PC-3 (cell line): Measurements from ENCODE around the gene PRSS38. TPM values are rescaled to one million over a fixed set of nuclear protein-coding genes. Genes with fewer than 3 reads are reported as not detected.

Source experiments
- ATAC-seq: fragments of 200-7000 bp; cut with Tn5 transposase; 2 replicates; pipeline ENCODE4 v1.9.1; 2020; ENCODE audit warnings: mild to moderate bottlenecking, moderate library complexity
- Bru-seq: library from RNA; stranded (reverse); fragments of 400-500 nt; gene quantifications from one replicate; lab custom pipeline; 2021; lab: Mats Ljungman, UMichigan
- BruChase-seq, 2 experiments: library from RNA; stranded (reverse); fragments of 400-500 nt; gene quantifications; one replicate each; lab custom pipeline; 2021; lab: Mats Ljungman, UMichigan
- BruUV-seq: library from RNA; stranded (reverse); fragments of 400-500 nt; replicated peaks from 2 replicates; lab custom pipeline; 2021; lab: Mats Ljungman, UMichigan
- CTCF ChIA-PET: fragments of 300-600 bp; sonication (Branson Sonifier 250); formaldehyde crosslinking; loops from one replicate; lab custom pipeline; 2022; ENCODE audit warnings: antibody characterized with exemption; lab: Charles Lee
- POLR2A ChIA-PET: fragments of 300-600 bp; sonication (Branson Sonifier 250); formaldehyde crosslinking; loops from one replicate; lab custom pipeline; 2022; ENCODE audit warnings: antibody characterized with exemption; ENCODE audit not compliant: unreplicated experiment; lab: Charles Lee
- DNase-seq: peaks from one replicate; pipeline ENCODE4 v3.0.0-alpha.2; 2015
- H2AFZ ChIP-seq: fragments of 300-600 bp; sonication (generic); 2 replicates; pipeline ENCODE4 v1.6.0; 2016; ENCODE audit warnings: antibody characterized with exemption, low read length
- H3F3A ChIP-seq: fragments of 300-600 bp; sonication (generic); one replicate; pipeline ENCODE4 v1.6.0; 2017; ENCODE audit warnings: antibody characterized with exemption, low read length, control low read depth, mild to moderate bottlenecking; ENCODE audit not compliant: unreplicated experiment
- H3K27ac ChIP-seq: fragments of 300-600 bp; sonication (generic); 2 replicates; pipeline ENCODE4 v1.5.1; 2016; ENCODE audit warnings: mild to moderate bottlenecking, low read length
- H3K27me3 ChIP-seq: fragments of 300-600 bp; sonication (generic); 2 replicates; pipeline ENCODE4 v1.6.1; 2016; ENCODE audit warnings: low read length, mixed read lengths
- H3K36me3 ChIP-seq: fragments of 300-600 bp; sonication (generic); 2 replicates; pipeline ENCODE4 v1.6.1; 2016; ENCODE audit warnings: low read depth, mixed run types, low read length, mixed read lengths
- H3K4me1 ChIP-seq: fragments of 300-600 bp; sonication (generic); 2 replicates; pipeline ENCODE4 v1.5.1; 2016; ENCODE audit warnings: low read length; ENCODE audit not compliant: insufficient read depth
- H3K4me2 ChIP-seq: fragments of 300-600 bp; sonication (generic); 2 replicates; pipeline ENCODE4 v1.6.0; 2016; ENCODE audit warnings: low read length
- H3K4me3 ChIP-seq: fragments of 300-600 bp; sonication (generic); 2 replicates; pipeline ENCODE4 v1.5.1; 2016; ENCODE audit warnings: mild to moderate bottlenecking, low read length, mixed read lengths
- H3K79me2 ChIP-seq: fragments of 300-600 bp; sonication (generic); 2 replicates; pipeline ENCODE4 v1.6.1; 2017; ENCODE audit warnings: low read length, mixed read lengths
- H3K9ac ChIP-seq: fragments of 300-600 bp; sonication (generic); 2 replicates; pipeline ENCODE4 v1.6.0; 2016; ENCODE audit warnings: mild to moderate bottlenecking, low read length
- H3K9me2 ChIP-seq: fragments of 300-600 bp; sonication (generic); replicated peaks from 2 replicates; pipeline ENCODE4 v1.6.1; 2016; ENCODE audit warnings: mixed run types, low read length, mixed read lengths
- H3K9me3 ChIP-seq: fragments of 300-600 bp; sonication (generic); 2 replicates; pipeline ENCODE4 v1.6.1; 2016; ENCODE audit warnings: low read length, mixed read lengths
- H4K20me1 ChIP-seq: fragments of 300-600 bp; sonication (generic); 2 replicates; pipeline ENCODE4 v1.6.1; 2016; ENCODE audit warnings: low read length, mixed read lengths
- CTCF ChIP-seq: fragments of 300-600 bp; sonication (generic); conservative IDR thresholded peaks from 2 replicates; pipeline ENCODE4 v1.5.1; 2017; ENCODE audit warnings: antibody characterized with exemption, low read depth, mild to moderate bottlenecking, low read length
- EZH2 ChIP-seq: fragments of 300-600 bp; sonication (generic); IDR thresholded peaks from one replicate; pipeline ENCODE4 v1.6.1; 2017; ENCODE audit warnings: antibody characterized with exemption, mild to moderate bottlenecking, low read length; ENCODE audit not compliant: unreplicated experiment
- EZH2phosphoT487 ChIP-seq: fragments of 300-600 bp; sonication (generic); IDR thresholded peaks from 2 replicates; pipeline ENCODE4 v1.6.1; 2018; ENCODE audit warnings: mild to moderate bottlenecking, antibody characterized with exemption, low read length, borderline replicate concordance
- intact Hi-C: fragments of 100-400 bp; cut with micrococcal nuclease; formaldehyde crosslinking; loops from 2 replicates; pipeline ENCODE4 v1.9.0; 2023
- long read RNA-seq: library from polyadenylated mRNA; unstranded; transcript quantifications from one replicate; pipeline ENCODE4 v2.0.0, GENCODE V29; 2021; ENCODE audit not compliant: unreplicated experiment
- total RNA-seq: library from RNA; depleted of rRNA; stranded (reverse); fragments of >200 nt; gene quantifications from 2 replicates; pipeline ENCODE4 v1.2.3, GENCODE V29; 2014; rRNA removed

The PRSS38 gene
- total RNA-seq (not detected in 2 replicates), Bru-seq, nascent RNA (percentile 7 among the genes with signal in this experiment), BruChase-seq, experiment 1, labeled RNA remaining after a 6-hour chase (percentile 19 among the genes with signal in this experiment), BruChase-seq, experiment 2, labeled RNA remaining after a 2-hour chase (percentile 23 among the genes with signal in this experiment)
- long read RNA-seq: 0 reads

DNA sequence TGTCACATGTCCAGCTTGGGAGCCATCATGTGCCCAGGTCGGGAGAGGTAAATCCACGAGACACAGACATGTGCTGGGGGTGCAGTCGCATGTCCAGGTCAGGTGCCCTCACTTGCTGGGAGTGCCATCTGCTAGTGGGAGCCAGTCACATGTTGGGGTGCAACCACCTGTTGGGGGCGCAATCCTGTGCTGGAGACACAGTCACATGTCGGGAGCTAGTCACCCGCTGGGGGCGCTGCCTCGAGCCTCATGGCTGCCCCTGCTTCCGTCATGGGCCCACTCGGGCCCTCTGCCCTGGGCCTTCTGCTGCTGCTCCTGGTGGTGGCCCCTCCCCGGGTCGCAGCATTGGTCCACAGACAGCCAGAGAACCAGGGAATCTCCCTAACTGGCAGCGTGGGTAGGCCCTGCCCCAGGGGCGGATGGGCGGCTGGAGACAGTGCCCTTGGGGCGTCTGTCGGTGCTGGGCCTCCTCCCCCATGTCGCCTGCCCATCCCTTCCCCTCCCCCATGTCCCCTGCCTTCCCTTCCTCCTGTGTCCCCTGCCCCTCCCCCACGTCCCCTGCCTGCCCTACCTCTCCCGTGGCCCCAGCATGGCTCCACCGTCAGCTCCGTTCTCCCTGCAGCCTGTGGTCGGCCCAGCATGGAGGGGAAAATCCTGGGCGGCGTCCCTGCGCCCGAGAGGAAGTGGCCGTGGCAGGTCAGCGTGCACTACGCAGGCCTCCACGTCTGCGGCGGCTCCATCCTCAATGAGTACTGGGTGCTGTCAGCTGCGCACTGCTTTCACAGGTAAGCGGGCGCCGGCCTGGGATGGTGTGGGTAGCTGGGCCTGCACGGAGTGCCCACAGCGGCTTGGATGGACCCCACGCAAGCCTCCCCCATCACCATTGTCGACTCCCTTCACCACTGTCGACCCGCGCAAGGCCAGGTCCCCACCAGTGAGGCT, at the start of gene PRSS38:
TSS of gene PRSS38 (plus strand) at position 208 of the 942 bp plus-strand sequence. CDS start at position 250, 42 bp downstream.
- intact Hi-C loops: no loop called here
- Histone ChIP-seq H3K9me2 (no peaks in the 10 kb centered on the region), H3K4me1 (no peaks in the 10 kb centered on the region), H3K36me3 (no peaks in the 10 kb centered on the region), H3K4me3 (no peak within 1 kb of the TSS), H3K27ac (no peak within 1 kb of the TSS), H3K27me3 (no peaks in the 10 kb centered on the region), H2AFZ (no peak within 1 kb of the TSS), H4K20me1 (no peaks in the 10 kb centered on the region), H3K9ac (no peak within 1 kb of the TSS), H3K79me2 (no peaks in the 10 kb centered on the region), H3F3A (no peaks in the 10 kb centered on the region), H3K4me2 (no peak within 1 kb of the TSS), H3K9me3 (peaks cover 20% of the 10 kb centered on the region)
- CTCF ChIA-PET: interaction anchor here (0.7 kb wide), 1 partner anchor 9 kb away, joined by 3 read pairs; no protein-coding TSS in a partner anchor
- no TSS peak for BruUV-seq
- TF ChIP-seq CTCF (peak; percentile 36; the same call in 1 of the 2 replicates), EZH2 (no peak)
- POLR2A ChIA-PET: interaction anchor here (0.6 kb wide), 1 partner anchor 244 kb away, joined by 4 read pairs; no protein-coding TSS in a partner anchor
- ATAC-seq: no peak
- no peak for DNase-seq

GRCh38 chr1:227766015-227766634, 49.4 kb upstream of the PRSS38 start:
- ChIA-PET CTCF (interaction anchor here (0.6 to 1.2 kb wide), 3 partner anchors 23 to 187 kb away, joined by 4 to 6 read pairs (median 5); no protein-coding TSS in a partner anchor), POLR2A (no interaction called here)
- no peaks in the 10 kb centered on the region for H3K9me3 ChIP-seq
- no TSS peak for BruUV-seq
- peak overlapping the region; percentile 23 for H3K4me2 ChIP-seq
- peaks cover 43% of the 10 kb centered on the region for H3K79me2 ChIP-seq
- no peaks in the 10 kb centered on the region for H3K27me3 ChIP-seq
- peak; percentile 96 for DNase-seq
- H2AFZ ChIP-seq: no peak overlapping the region
- intact Hi-C loops: loop anchor here (1.0 to 10.0 kb wide), 2 partner anchors 22 to 319 kb away; partner anchors contain the start of gene ARF1
- H3K27ac ChIP-seq: no peak overlapping the region
- H3K4me1 ChIP-seq: peaks cover 51% of the 10 kb centered on the region
- TF ChIP-seq EZH2phosphoT487 (peak; percentile 100), CTCF (0 out of 2 replicates have a peak, but pooled peaks have one; percentile 7), EZH2 (no peak)
- H3K9ac ChIP-seq: no peak overlapping the region
- no peaks in the 10 kb centered on the region for H3F3A ChIP-seq
- H3K4me3 ChIP-seq: no peak overlapping the region
- H3K9me2 ChIP-seq: no peaks in the 10 kb centered on the region
- ATAC-seq: peak; percentile 73
- H3K36me3 ChIP-seq: peaks cover 44% of the 10 kb centered on the region
- H4K20me1 ChIP-seq: peaks cover 31% of the 10 kb centered on the region
